Vagina (tissue), 2 donors: ENCODE measurements around the gene ZNF780A.

Experiments used
- POLR2A ChIP-seq, 2 donors: fragments of 450-650 bp; IDR thresholded peaks; one replicate each; pipeline ENCODE4 v1.6.1; 2017; ENCODE audit warnings: antibody characterized with exemption in 2 of 2, mild to moderate bottlenecking in 2 of 2, moderate library complexity in 2 of 2
- TF ChIP-seq, protein P1 (sequence below), 3 experiments: fragments of 450-650 bp in 2 of 3; fragments of 200-600 bp in 1 of 3; sonication (generic) in 1 of 3; IDR thresholded peaks; one replicate each; pipeline ENCODE4 v1.5.1; 2017 to 2019; ENCODE audit warnings: antibody characterized with exemption in 3 of 3, mild to moderate bottlenecking in 2 of 3, moderate library complexity in 2 of 3

DNA sequence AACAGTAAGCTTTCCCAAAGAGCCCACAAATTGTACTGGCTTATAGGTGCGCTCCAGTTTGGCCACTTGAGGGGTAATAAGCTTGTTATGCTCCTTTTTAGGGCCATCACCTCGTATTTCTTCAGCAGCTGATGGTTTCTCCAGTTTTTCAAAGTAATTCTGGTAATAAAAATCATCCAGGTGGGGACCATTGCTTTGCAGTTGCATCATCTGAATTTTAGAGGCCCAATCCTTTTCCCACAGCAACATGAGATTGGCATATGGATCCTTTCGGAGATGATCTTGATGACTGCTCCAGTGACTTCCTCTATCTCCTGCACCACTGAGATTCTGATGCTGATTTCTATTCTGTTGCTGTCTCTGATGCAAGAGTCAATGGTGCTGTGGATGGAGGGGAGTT lies 66.8 kb downstream of the ZNF780A start:
- TF ChIP-seq, protein P1, sequence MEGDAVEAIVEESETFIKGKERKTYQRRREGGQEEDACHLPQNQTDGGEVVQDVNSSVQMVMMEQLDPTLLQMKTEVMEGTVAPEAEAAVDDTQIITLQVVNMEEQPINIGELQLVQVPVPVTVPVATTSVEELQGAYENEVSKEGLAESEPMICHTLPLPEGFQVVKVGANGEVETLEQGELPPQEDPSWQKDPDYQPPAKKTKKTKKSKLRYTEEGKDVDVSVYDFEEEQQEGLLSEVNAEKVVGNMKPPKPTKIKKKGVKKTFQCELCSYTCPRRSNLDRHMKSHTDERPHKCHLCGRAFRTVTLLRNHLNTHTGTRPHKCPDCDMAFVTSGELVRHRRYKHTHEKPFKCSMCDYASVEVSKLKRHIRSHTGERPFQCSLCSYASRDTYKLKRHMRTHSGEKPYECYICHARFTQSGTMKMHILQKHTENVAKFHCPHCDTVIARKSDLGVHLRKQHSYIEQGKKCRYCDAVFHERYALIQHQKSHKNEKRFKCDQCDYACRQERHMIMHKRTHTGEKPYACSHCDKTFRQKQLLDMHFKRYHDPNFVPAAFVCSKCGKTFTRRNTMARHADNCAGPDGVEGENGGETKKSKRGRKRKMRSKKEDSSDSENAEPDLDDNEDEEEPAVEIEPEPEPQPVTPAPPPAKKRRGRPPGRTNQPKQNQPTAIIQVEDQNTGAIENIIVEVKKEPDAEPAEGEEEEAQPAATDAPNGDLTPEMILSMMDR (IDR thresholded peaks at IDR 0.05): no peak
- no peak for TF ChIP-seq POLR2A (IDR thresholded peaks at IDR 0.05)
